ENCODE data around the gene NAT14.

DNA sequence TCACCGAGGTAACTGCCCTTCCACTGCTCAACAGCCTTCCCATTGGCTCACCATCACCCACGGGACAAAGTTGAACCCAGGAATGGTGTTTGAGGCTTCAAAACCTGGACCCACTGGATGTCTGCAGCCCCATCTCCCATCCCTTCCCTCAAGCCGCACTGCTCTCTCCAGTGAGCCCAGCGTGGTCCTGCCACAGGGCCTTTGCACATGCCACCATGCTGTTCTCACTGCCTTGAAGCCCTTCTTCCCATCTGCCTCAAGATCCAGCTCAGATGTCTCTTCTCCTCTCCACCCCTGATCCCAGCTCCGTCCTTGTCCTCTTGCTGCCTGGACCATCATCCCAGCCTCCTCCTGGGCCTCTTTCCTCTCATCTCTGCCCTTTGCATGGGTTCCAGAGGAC is 45.9 kb upstream of the NAT14 start:
- TF ChIP-seq FOXM1 (IDR thresholded peaks at IDR 0.05; ENCODE audit: borderline replicate concordance) (no peak), SP1 (IDR thresholded peaks at IDR 0.05) (no peak), NFRKB (IDR thresholded peaks at IDR 0.05) (no peak), BHLHE40 (IDR thresholded peaks at IDR 0.05; ENCODE audit: borderline replicate concordance) (no peak), L3MBTL2 (conservative IDR thresholded peaks at IDR 0.05) (no peak), ZNF384 (IDR thresholded peaks at IDR 0.05) (no peak), HDGF (IDR thresholded peaks at IDR 0.05; ENCODE audit: borderline replicate concordance) (no peak), FOXA1 (IDR thresholded peaks at IDR 0.05) (no peak), ARNT (IDR thresholded peaks at IDR 0.05) (no peak), FOXK2 (IDR thresholded peaks at IDR 0.05) (no peak), ELF4 (IDR thresholded peaks at IDR 0.05) (no peak)
- TF ChIP-seq, protein P1, sequence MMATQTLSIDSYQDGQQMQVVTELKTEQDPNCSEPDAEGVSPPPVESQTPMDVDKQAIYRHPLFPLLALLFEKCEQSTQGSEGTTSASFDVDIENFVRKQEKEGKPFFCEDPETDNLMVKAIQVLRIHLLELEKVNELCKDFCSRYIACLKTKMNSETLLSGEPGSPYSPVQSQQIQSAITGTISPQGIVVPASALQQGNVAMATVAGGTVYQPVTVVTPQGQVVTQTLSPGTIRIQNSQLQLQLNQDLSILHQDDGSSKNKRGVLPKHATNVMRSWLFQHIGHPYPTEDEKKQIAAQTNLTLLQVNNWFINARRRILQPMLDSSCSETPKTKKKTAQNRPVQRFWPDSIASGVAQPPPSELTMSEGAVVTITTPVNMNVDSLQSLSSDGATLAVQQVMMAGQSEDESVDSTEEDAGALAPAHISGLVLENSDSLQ (IDR thresholded peaks at IDR 0.05) = no peak

Measured in HEK293T (cell line).